Stimulated activated naive CD8-positive, alpha-beta T cell treated with anti-CD3 and anti-CD28 coated beads, Interleukin-15, amount 100 ng/mL, for 72 hours (primary cell): Measurements from ENCODE around the gene SPOCK1.

ENCODE experiments used
- ATAC-seq: fragments of 150-1000 bp; cut with Tn5 transposase; 2 replicates; pipeline ENCODE4 v1.10.0; 2021; ENCODE audit warnings: mild to moderate bottlenecking, moderate library complexity
- DNase-seq, 2 donors: peaks; one replicate each; pipeline ENCODE4 v3.0.0; 2021 to 2022
- H3K27ac Mint-ChIP-seq, 2 donors: one replicate each; pipeline ENCODE4 v1.8.0; 2022; ENCODE audit warnings: mild to moderate bottlenecking in 2 of 2, mixed read lengths in 2 of 2, moderate library complexity in 2 of 2
- H3K27me3 Mint-ChIP-seq: one replicate; pipeline ENCODE4 v1.8.0; 2022; ENCODE audit warnings: mixed read lengths
- H3K4me1 Mint-ChIP-seq: one replicate; pipeline ENCODE4 v1.8.0; 2022; ENCODE audit warnings: mild to moderate bottlenecking, mixed read lengths
- H3K4me3 Mint-ChIP-seq, 2 donors: one replicate each; pipeline ENCODE4 v1.8.0; 2022; ENCODE audit warnings: mild to moderate bottlenecking in 2 of 2, mixed read lengths in 2 of 2, moderate library complexity in 1 of 2
- H3K9me3 Mint-ChIP-seq, 2 donors: one replicate each; pipeline ENCODE4 v1.8.0; 2022; ENCODE audit warnings: mixed read lengths in 2 of 2

The SPOCK1 gene

GRCh38 chr5:137119321-137119720 lies 379.8 kb downstream of the SPOCK1 start:
- DNase-seq (no peak), ATAC-seq (no peak)
- H3K4me3 Mint-ChIP-seq = no peak overlapping the region
- H3K4me1 Mint-ChIP-seq = peaks cover 8% of the 10 kb centered on the region
- H3K27me3 Mint-ChIP-seq = peaks cover 12% of the 10 kb centered on the region
- H3K9me3 Mint-ChIP-seq = peaks cover 0 to 11% of the 10 kb centered on the region in 2 donors
- no peak overlapping the region for H3K27ac Mint-ChIP-seq

- H3K4me3 Mint-ChIP-seq = no peak overlapping the region
- H3K27ac Mint-ChIP-seq = no peak overlapping the region
- ATAC-seq (no peak), DNase-seq (no peak)
- H3K27me3 Mint-ChIP-seq = peaks cover 12% of the 10 kb centered on the region
- peaks cover 8% of the 10 kb centered on the region for H3K4me1 Mint-ChIP-seq
- H3K9me3 Mint-ChIP-seq = peaks cover 0 to 11% of the 10 kb centered on the region in 2 donors
Measured at GRCh38 chr5:137118629-137119028, 380.5 kb downstream of the SPOCK1 start.

- no peak for ATAC-seq
- DNase-seq = no peak
- Mint-ChIP-seq H3K4me1 (peaks cover 8% of the 10 kb centered on the region), H3K4me3 (peak overlapping the region in 1 of 2 donors; percentile 49), H3K9me3 (peaks cover 0 to 11% of the 10 kb centered on the region in 2 donors), H3K27ac (no peak overlapping the region), H3K27me3 (peaks cover 37% of the 10 kb centered on the region)
Measured at GRCh38 chr5:137115152-137115551, 384.0 kb downstream of the SPOCK1 start.

- no peak overlapping the region for H3K4me3 Mint-ChIP-seq
- no peak overlapping the region for H3K27ac Mint-ChIP-seq
- no peak for DNase-seq
- H3K27me3 Mint-ChIP-seq = peaks cover 43% of the 10 kb centered on the region
- peaks cover 8% of the 10 kb centered on the region for H3K4me1 Mint-ChIP-seq
- ATAC-seq = no peak
- peaks cover 0 to 11% of the 10 kb centered on the region in 2 donors for H3K9me3 Mint-ChIP-seq
Measured at GRCh38 chr5:137114529-137114928, 384.6 kb downstream of the SPOCK1 start.

GRCh38 chr5:137113939-137114338 lies 385.2 kb downstream of the SPOCK1 start:
- no peak for DNase-seq
- peaks cover 43% of the 10 kb centered on the region for H3K27me3 Mint-ChIP-seq
- peak; percentile 70 for ATAC-seq
- peak overlapping the region in 1 of 2 donors; percentile 3 for H3K4me3 Mint-ChIP-seq
- no peak overlapping the region for H3K27ac Mint-ChIP-seq
- H3K4me1 Mint-ChIP-seq = peaks cover 8% of the 10 kb centered on the region
- H3K9me3 Mint-ChIP-seq = peaks cover 0 to 11% of the 10 kb centered on the region in 2 donors

- DNase-seq (no peak), ATAC-seq (no peak)
- Mint-ChIP-seq H3K4me1 (peaks cover 8% of the 10 kb centered on the region), H3K27me3 (peaks cover 43% of the 10 kb centered on the region), H3K9me3 (peaks cover 0 to 11% of the 10 kb centered on the region in 2 donors), H3K27ac (no peak overlapping the region), H3K4me3 (no peak overlapping the region)
Measured at GRCh38 chr5:137113161-137113560, 386.0 kb downstream of the SPOCK1 start.

- H3K27ac Mint-ChIP-seq = peak overlapping the region in 1 of 2 donors; percentile 13
- ATAC-seq (no peak), DNase-seq (no peak)
- no peaks in the 10 kb centered on the region for H3K9me3 Mint-ChIP-seq
- no peak overlapping the region for H3K4me3 Mint-ChIP-seq
- H3K27me3 Mint-ChIP-seq = peaks cover 10% of the 10 kb centered on the region
- H3K4me1 Mint-ChIP-seq = no peaks in the 10 kb centered on the region
Measured at GRCh38 chr5:137105351-137106035, 393.6 kb downstream of the SPOCK1 start.

- Mint-ChIP-seq H3K27me3 (peaks cover 9% of the 10 kb centered on the region), H3K9me3 (no peaks in the 10 kb centered on the region), H3K4me3 (no peak overlapping the region), H3K27ac (no peak overlapping the region), H3K4me1 (no peaks in the 10 kb centered on the region)
- DNase-seq = no peak
- no peak for ATAC-seq
Measured at GRCh38 chr5:137101544-137101943, 397.6 kb downstream of the SPOCK1 start.

- Mint-ChIP-seq H3K27me3 (peaks cover 9% of the 10 kb centered on the region), H3K4me3 (no peak overlapping the region), H3K27ac (no peak overlapping the region), H3K4me1 (no peaks in the 10 kb centered on the region), H3K9me3 (no peaks in the 10 kb centered on the region)
- DNase-seq (no peak), ATAC-seq (no peak)
Measured at GRCh38 chr5:137099651-137100050, 399.5 kb downstream of the SPOCK1 start.

GRCh38 chr5:137098663-137099062 lies 400.5 kb downstream of the SPOCK1 start:
- no peak for ATAC-seq
- Mint-ChIP-seq H3K27ac (no peak overlapping the region), H3K4me3 (no peak overlapping the region), H3K4me1 (no peaks in the 10 kb centered on the region), H3K9me3 (no peaks in the 10 kb centered on the region), H3K27me3 (peaks cover 9% of the 10 kb centered on the region)
- no peak for DNase-seq

- H3K4me1 Mint-ChIP-seq = no peaks in the 10 kb centered on the region
- H3K27ac Mint-ChIP-seq = no peak overlapping the region
- no peak for DNase-seq
- H3K9me3 Mint-ChIP-seq = no peaks in the 10 kb centered on the region
- H3K27me3 Mint-ChIP-seq = peaks cover 9% of the 10 kb centered on the region
- no peak for ATAC-seq
- H3K4me3 Mint-ChIP-seq = no peak overlapping the region
Measured at GRCh38 chr5:137098238-137098637, 400.9 kb downstream of the SPOCK1 start.

- DNase-seq (no peak), ATAC-seq (no peak)
Measured at GRCh38 chr5:137097203-137097602, 401.9 kb downstream of the SPOCK1 start.

GRCh38 chr5:137096149-137097103 lies 402.7 kb downstream of the SPOCK1 start:
- H3K4me3 Mint-ChIP-seq = no peak overlapping the region
- DNase-seq (no peak), ATAC-seq (no peak)
- H3K9me3 Mint-ChIP-seq = no peaks in the 10 kb centered on the region
- no peaks in the 10 kb centered on the region for H3K4me1 Mint-ChIP-seq
- peaks cover 9% of the 10 kb centered on the region for H3K27me3 Mint-ChIP-seq
- no peak overlapping the region for H3K27ac Mint-ChIP-seq

More at GRCh38 chr5:137097203-137097602, 401.9 kb downstream of the SPOCK1 start:
- H3K4me3 Mint-ChIP-seq = no peak overlapping the region
- H3K27me3 Mint-ChIP-seq = peaks cover 9% of the 10 kb centered on the region
- no peak overlapping the region for H3K27ac Mint-ChIP-seq
- no peaks in the 10 kb centered on the region for H3K4me1 Mint-ChIP-seq
- H3K9me3 Mint-ChIP-seq = no peaks in the 10 kb centered on the region

GRCh38 chr5:137095597-137095996 lies 403.5 kb downstream of the SPOCK1 start:
- DNase-seq (no peak), ATAC-seq (no peak)
- H3K27me3 Mint-ChIP-seq = peaks cover 9% of the 10 kb centered on the region
- no peak overlapping the region for H3K4me3 Mint-ChIP-seq
- H3K27ac Mint-ChIP-seq = no peak overlapping the region
- no peaks in the 10 kb centered on the region for H3K4me1 Mint-ChIP-seq
- H3K9me3 Mint-ChIP-seq = no peaks in the 10 kb centered on the region

- H3K4me1 Mint-ChIP-seq = no peaks in the 10 kb centered on the region
- peaks cover 0 to 5% of the 10 kb centered on the region in 2 donors for H3K9me3 Mint-ChIP-seq
- no peak overlapping the region for H3K27ac Mint-ChIP-seq
- no peak for DNase-seq
- no peaks in the 10 kb centered on the region for H3K27me3 Mint-ChIP-seq
- no peak overlapping the region for H3K4me3 Mint-ChIP-seq
- ATAC-seq = no peak
Measured at GRCh38 chr5:137092831-137093230, 406.3 kb downstream of the SPOCK1 start.

GRCh38 chr5:137091472-137091871 lies 407.7 kb downstream of the SPOCK1 start:
- DNase-seq (no peak), ATAC-seq (no peak)
- Mint-ChIP-seq H3K27ac (no peak overlapping the region), H3K4me1 (no peaks in the 10 kb centered on the region), H3K27me3 (peaks cover under 1% of the 10 kb centered on the region), H3K4me3 (no peak overlapping the region), H3K9me3 (peaks cover 0 to 5% of the 10 kb centered on the region in 2 donors)
